Adrenal gland (tissue), 5 donors: ENCODE results near the gene GPC6.
A peak's percentile ranks its signal among the peaks of the same experiment; 100 is the strongest.

Experiments used
- CTCF ChIP-seq, 6 experiments: fragments of 450-650 bp in 4 of 6; fragments of 200-600 bp in 2 of 6; sonication (generic) in 1 of 6; IDR thresholded peaks; 1 replicate in 5 of 6; 2 replicates in 1 of 6; pipeline versions ENCODE4 v1.5.1 to v1.8.0; 2016 to 2021; ENCODE audit warnings: antibody characterized with exemption in 6 of 6, mild to moderate bottlenecking in 2 of 6, moderate library complexity in 1 of 6
- POLR2A ChIP-seq, 2 donors: fragments of 450-650 bp; IDR thresholded peaks; one replicate each; pipeline ENCODE4 v1.6.1; 2017; ENCODE audit warnings: antibody characterized with exemption in 2 of 2, mild to moderate bottlenecking in 2 of 2, moderate library complexity in 1 of 2
- donor health status: DM: no; HTN: no; CAD: no.

GRCh38 chr13:94192431-94192975 is 965.9 kb downstream of the GPC6 start:
- peak; percentile 32 to 44 (median 42) for TF ChIP-seq CTCF (IDR thresholded peaks at IDR 0.05)
- no peak for TF ChIP-seq POLR2A (IDR thresholded peaks at IDR 0.05)
